Tibial artery (tissue), 4 donors: ENCODE data around the gene PEX1.
"Not testable (repeated sequence)": the region's sequence is repeated elsewhere in the genome, so short reads cannot be mapped to it uniquely, and the experiment has no call there.

Source experiments
- DNase-seq, 2 donors: peaks; one replicate each; pipeline ENCODE4 v3.0.0-alpha.2; 2019
- H3K27ac ChIP-seq, 2 donors: fragments of 200-600 bp; sonication (generic) in 1 of 2; 1 replicate in 1 of 2; 2 replicates in 1 of 2; pipeline ENCODE4 v1.5.1; 2018 to 2019; ENCODE audit warnings: mild to moderate bottlenecking in 1 of 2
- H3K27me3 ChIP-seq, 2 donors: fragments of 200-600 bp; sonication (generic) in 1 of 2; one replicate each; pipeline versions ENCODE4 v1.5.1 to v1.6.0; 2016 to 2019
- H3K36me3 ChIP-seq, 3 donors: fragments of 200-600 bp; sonication (generic) in 2 of 3; one replicate each; pipeline ENCODE4 v1.5.1; 2016 to 2019; ENCODE audit warnings: mild to moderate bottlenecking in 2 of 3
- H3K4me1 ChIP-seq, 4 donors: fragments of 200-600 bp; sonication (generic) in 2 of 4; 1 replicate in 3 of 4; 2 replicates in 1 of 4; pipeline ENCODE4 v1.5.1; 2016 to 2019
- H3K4me3 ChIP-seq, 2 donors: fragments of 200-600 bp; sonication (generic) in 1 of 2; 1 replicate in 1 of 2; 2 replicates in 1 of 2; pipeline ENCODE4 v1.5.1; 2018 to 2019; ENCODE audit warnings: mild to moderate bottlenecking in 2 of 2
- H3K9me3 ChIP-seq, 3 donors: fragments of 200-600 bp; sonication (generic) in 1 of 3; one replicate each; pipeline ENCODE4 v1.5.1; 2016 to 2019
- CTCF ChIP-seq, 2 experiments: fragments of 200-600 bp in 1 of 2; fragments of 450-650 bp in 1 of 2; IDR thresholded peaks; one replicate each; pipeline ENCODE4 v1.5.1; 2017 to 2019; ENCODE audit warnings: antibody characterized with exemption in 2 of 2, mild to moderate bottlenecking in 1 of 2, moderate library complexity in 1 of 2
- intact Hi-C: fragments of 100-400 bp; cut with DNase I; formaldehyde crosslinking; loops from one replicate; pipeline ENCODE4 v1.15.0; 2023; ENCODE audit warnings: low total_unique reads

Gene PEX1

GRCh38 chr7:92487804-92488203, 40.5 kb downstream of the PEX1 start:
- DNase-seq = no peak
- TF ChIP-seq CTCF (IDR thresholded peaks at IDR 0.05) = no peak
- H3K9me3 ChIP-seq = no peaks in the 10 kb centered on the region
- no peak overlapping the region for H3K27ac ChIP-seq
- H3K4me3 ChIP-seq = no peak overlapping the region
- H3K4me1 ChIP-seq = no peaks in the 10 kb centered on the region
- intact Hi-C loops = no loop called here
- no peaks in the 10 kb centered on the region for H3K27me3 ChIP-seq
- peaks cover 53 to 89% (median 69%) of the 10 kb centered on the region in 3 donors for H3K36me3 ChIP-seq

- Histone ChIP-seq H3K36me3 (peaks cover 41 to 73% (median 51%) of the 10 kb centered on the region in 3 donors), H3K9me3 (no peaks in the 10 kb centered on the region), H3K4me3 (no peak overlapping the region), H3K4me1 (no peaks in the 10 kb centered on the region), H3K27ac (no peak overlapping the region), H3K27me3 (no peaks in the 10 kb centered on the region)
- intact Hi-C loops = no loop called here
- no peak for DNase-seq
- no peak for TF ChIP-seq CTCF (IDR thresholded peaks at IDR 0.05)
Measured at GRCh38 chr7:92485974-92486373, 42.3 kb downstream of the PEX1 start.

GRCh38 chr7:92485267-92485892, 42.9 kb downstream of the PEX1 start:
- DNase-seq = no peak
- H3K36me3 ChIP-seq = peaks cover 37 to 67% (median 46%) of the 10 kb centered on the region in 3 donors
- intact Hi-C loops = no loop called here

GRCh38 chr7:92484226-92484625, 44.1 kb downstream of the PEX1 start:
- intact Hi-C loops = not testable (repeated sequence)

More at GRCh38 chr7:92485267-92485892, 42.9 kb downstream of the PEX1 start:
- Histone ChIP-seq H3K4me1 (no peaks in the 10 kb centered on the region), H3K27me3 (no peaks in the 10 kb centered on the region), H3K27ac (no peak overlapping the region), H3K9me3 (no peaks in the 10 kb centered on the region), H3K4me3 (no peak overlapping the region)
- TF ChIP-seq CTCF (IDR thresholded peaks at IDR 0.05) = no peak

GRCh38 chr7:92483624-92484023, 44.7 kb downstream of the PEX1 start:
- intact Hi-C loops, H3K27me3 ChIP-seq, H3K27ac ChIP-seq, H3K4me3 ChIP-seq, H3K9me3 ChIP-seq, DNase-seq, H3K4me1 ChIP-seq: not testable (repeated sequence)
- peaks cover 27 to 49% (median 28%) of the 10 kb centered on the region in 3 donors for H3K36me3 ChIP-seq

More at GRCh38 chr7:92484226-92484625, 44.1 kb downstream of the PEX1 start:
- not testable (repeated sequence) for H3K27ac ChIP-seq, H3K4me3 ChIP-seq, DNase-seq, H3K4me1 ChIP-seq, H3K27me3 ChIP-seq, H3K9me3 ChIP-seq
- H3K36me3 ChIP-seq = peaks cover 33 to 55% (median 34%) of the 10 kb centered on the region in 3 donors

GRCh38 chr7:92479146-92479545, 49.2 kb downstream of the PEX1 start:
- DNase-seq, H3K9me3 ChIP-seq, H3K27ac ChIP-seq, H3K4me3 ChIP-seq, H3K27me3 ChIP-seq, H3K4me1 ChIP-seq, intact Hi-C loops: not testable (repeated sequence)
- peaks cover 5 to 26% (median 5%) of the 10 kb centered on the region in 3 donors for H3K36me3 ChIP-seq

- Histone ChIP-seq H3K27ac (no peak overlapping the region), H3K9me3 (no peaks in the 10 kb centered on the region), H3K4me1 (no peaks in the 10 kb centered on the region), H3K36me3 (peaks cover 5 to 26% (median 5%) of the 10 kb centered on the region in 3 donors), H3K4me3 (no peak overlapping the region), H3K27me3 (no peaks in the 10 kb centered on the region)
- TF ChIP-seq CTCF (IDR thresholded peaks at IDR 0.05) = no peak
- intact Hi-C loops = no loop called here
- DNase-seq = no peak
Measured at GRCh38 chr7:92478711-92479110, 49.6 kb downstream of the PEX1 start.
